K562 (cell line): Measurements from ENCODE around the gene TMEFF1. TPM values are rescaled to one million over a fixed set of nuclear protein-coding genes. Genes with fewer than 3 reads are reported as not detected.

Experiments
- ATAC-seq: fragments of 200-7000 bp; cut with Tn5 transposase; 3 replicates; pipeline ENCODE4 v1.9.1; 2020; ENCODE audit warnings: moderate library complexity
- BruUV-seq: library from RNA; stranded (reverse); fragments of 400-500 nt; replicated peaks from 2 replicates; lab custom pipeline; 2021; lab: Mats Ljungman, UMichigan
- CTCF ChIA-PET: fragments of 300-600 bp; formaldehyde crosslinking; extraction: SDS; loops from one replicate; lab custom pipeline; 2021; ENCODE audit warnings: low intra/inter-chr PET ratio; lab: Yijun Ruan, JAX
- POLR2A ChIA-PET: fragments of 300-600, 350-650 bp; sonication (Branson Sonifier 250); formaldehyde crosslinking; extraction: SDS; loops from one replicate; lab custom pipeline; 2021; ENCODE audit warnings: antibody characterized with exemption, inconsistent platforms; lab: Yijun Ruan, JAX
- DNase-seq, 4 experiments: peaks; one replicate each; pipeline versions ENCODE4 v3.0.0 to v3.0.0-alpha.2; 2011 to 2018; ENCODE audit warnings: low spot score in 3 of 4, mixed read lengths in 3 of 4; ENCODE audit errors: extremely low read depth in 1 of 4
- FAIRE-seq: peaks from 2 replicates; lab custom pipeline; 2011; peaks lifted over from hg19 to GRCh38; lab: Jason Lieb, UNC
- H2AFZ ChIP-seq: 2 replicates; pipeline ENCODE4 v1.6.0; 2011; ENCODE audit warnings: low read depth, low read length, control low read depth, inconsistent platforms
- H3K27ac ChIP-seq: fragments of 200-600 bp; 3 replicates; pipeline ENCODE4 v1.8.0; 2011; ENCODE audit warnings: low read depth, mild to moderate bottlenecking, control low read depth, inconsistent platforms, low read length, moderate library complexity, mixed read lengths; ENCODE audit errors: extremely low read depth
- H3K27me3 ChIP-seq, 2 experiments: fragments of 300-600 bp in 1 of 2; 2 replicates in 1 of 2; 3 replicates in 1 of 2; pipeline versions ENCODE4 v1.6.0 to v1.8.0; 2011; ENCODE audit warnings: inconsistent platforms in 2 of 2, low read length in 2 of 2, mild to moderate bottlenecking in 1 of 2, mixed read lengths in 1 of 2, moderate library complexity in 1 of 2; ENCODE audit not compliant: control insufficient read depth in 2 of 2, insufficient read depth in 2 of 2
- H3K36me3 ChIP-seq: fragments of 300-600 bp; 3 replicates; pipeline ENCODE4 v1.8.0; 2011; ENCODE audit warnings: mild to moderate bottlenecking, low read length, inconsistent platforms; ENCODE audit not compliant: control insufficient read depth, insufficient read depth
- H3K4me1 ChIP-seq, 2 experiments: fragments of 200-600 bp in 1 of 2; replicated peaks in 1 of 2; 2 replicates in 1 of 2; 3 replicates in 1 of 2; pipeline versions ENCODE4 v1.5.1 to v1.8.0; 2011; ENCODE audit warnings: inconsistent platforms in 2 of 2, low read length in 2 of 2, mild to moderate bottlenecking in 1 of 2, mixed read lengths in 1 of 2, moderate library complexity in 1 of 2; ENCODE audit not compliant: control insufficient read depth in 2 of 2, insufficient read depth in 2 of 2
- H3K4me2 ChIP-seq: 2 replicates; pipeline ENCODE4 v1.6.1; 2011; ENCODE audit warnings: low read length, control low read depth, inconsistent platforms, mixed read lengths; ENCODE audit not compliant: insufficient read depth
- H3K4me3 ChIP-seq: fragments of 200-600 bp; sonication (generic), shearing (Covaris generic); 2 replicates; pipeline ENCODE4 v1.5.1; 2016; ENCODE audit warnings: control low read depth, inconsistent platforms
- H3K79me2 ChIP-seq: fragments of 200-600 bp; 3 replicates; pipeline ENCODE4 v1.8.0; 2011; ENCODE audit warnings: low read length, inconsistent platforms; ENCODE audit not compliant: control insufficient read depth, insufficient read depth
- H3K9ac ChIP-seq, 2 experiments: 2 replicates each; pipeline versions ENCODE4 v1.6.0 to v1.6.1; 2011; ENCODE audit warnings: low read depth in 2 of 2, low read length in 2 of 2, control low read depth in 1 of 2, inconsistent platforms in 1 of 2, mild to moderate bottlenecking in 1 of 2, mixed read lengths in 1 of 2; ENCODE audit not compliant: insufficient read depth in 1 of 2
- H3K9me1 ChIP-seq: one replicate; pipeline ENCODE4 v1.6.0; 2011; ENCODE audit warnings: inconsistent platforms, mild to moderate bottlenecking, low read length, moderate library complexity; ENCODE audit not compliant: control insufficient read depth, insufficient read depth
- H3K9me3 ChIP-seq: replicated peaks from 2 replicates; pipeline ENCODE4 v1.5.1; 2011; ENCODE audit warnings: low read depth, low read length, inconsistent platforms; ENCODE audit not compliant: control insufficient read depth, insufficient read depth
- H4K20me1 ChIP-seq: replicated peaks from 2 replicates; pipeline ENCODE4 v1.6.1; 2011; ENCODE audit warnings: low read length, inconsistent platforms, mixed read lengths; ENCODE audit not compliant: control insufficient read depth, insufficient read depth
- CXXC5 ChIP-seq: fragments of 250-450 bp; sonication (Bioruptor Pico); IDR thresholded peaks from 2 replicates; pipeline ENCODE4 v1.8.0; 2022; ENCODE audit warnings: inconsistent platforms, mild to moderate bottlenecking, moderate library complexity
- HSF4 ChIP-seq: fragments of 250-450 bp; sonication (Bioruptor Pico); IDR thresholded peaks from 2 replicates; pipeline ENCODE4 v2.1.2; 2022; ENCODE audit warnings: mild to moderate bottlenecking, moderate library complexity, borderline replicate concordance
- IFI16 ChIP-seq: fragments of 250-450 bp; sonication (Bioruptor Pico); IDR thresholded peaks from 2 replicates; pipeline ENCODE4 v2.1.2; 2022; ENCODE audit warnings: mild to moderate bottlenecking, inconsistent platforms
- KDM2B ChIP-seq: fragments of 250-450 bp; sonication (Bioruptor Pico); IDR thresholded peaks from 2 replicates; pipeline ENCODE4 v1.8.0; 2021; ENCODE audit warnings: mild to moderate bottlenecking, moderate library complexity
- KDM4B ChIP-seq, 2 experiments: fragments of 450-650 bp in 1 of 2; sonication (generic) in 1 of 2; IDR thresholded peaks; 2 replicates each; pipeline ENCODE4 v1.6.1; 2016 to 2017; ENCODE audit warnings: borderline replicate concordance in 2 of 2, antibody characterized with exemption in 1 of 2, low read depth in 1 of 2, mild to moderate bottlenecking in 1 of 2
- RBM34 ChIP-seq: fragments of 200-400 bp; formaldehyde crosslinking; IDR thresholded peaks from 2 replicates; pipeline ENCODE4 v1.6.1; 2018; ENCODE audit warnings: low read length, borderline replicate concordance; ENCODE audit not compliant: insufficient read depth
- ZHX1 ChIP-seq: fragments of 150-350 bp; conservative IDR thresholded peaks from 2 replicates; pipeline ENCODE4 v1.6.1; 2014; ENCODE audit warnings: low read length
- WGBS: fragments of 100-300 bp; shearing (Covaris generic); methylation state at CpG from one replicate; pipeline ENCODE4 v1.1.6; 2016; ENCODE audit warnings: low coverage, mixed read lengths; ENCODE audit not compliant: insufficient coverage; ENCODE audit errors: missing lambda C conversion rate; 5-methylcytosine and 5-hydroxymethylcytosine counted together
- in situ Hi-C: fragments of 300-500 bp; cut with MboI; formaldehyde crosslinking; loops from 4 replicates; pipeline ENCODE4 v1.15.0; 2018; ENCODE audit warnings: inconsistent platforms, mixed read lengths
- intact Hi-C: fragments of 100-400 bp; cut with micrococcal nuclease; formaldehyde crosslinking; loops from 2 replicates; pipeline ENCODE4 v1.14.2; 2022
- polyA plus RNA-seq, 8 experiments: library from polyadenylated mRNA; depleted of rRNA in 4 of 8; stranded (reverse) in 5 of 8; unstranded in 3 of 8; fragments of >200 nt; fragmentation: Nextera tagmentation in 2 of 8; fragmentation: Illumina TruSeq in 1 of 8; extraction: Ambion mirVana in 2 of 8; extraction: Trizol in 1 of 8; gene quantifications; 2 replicates each; pipeline versions ENCODE4 v1.2.1 to v1.2.3, GENCODE V29; 2011 to 2014; ENCODE audit warnings: inconsistent platforms in 1 of 8, missing spikeins in 1 of 8
- total RNA-seq, 7 experiments: library from RNA; depleted of rRNA in 6 of 7; stranded (reverse); fragments of >200 nt in 6 of 7; fragmentation: Illumina TruSeq in 2 of 7; extraction: Trizol in 2 of 7; gene quantifications; 2 replicates each; pipeline versions ENCODE4 v1.2.1 to v1.2.3, GENCODE V29; 2011 to 2021; ENCODE audit warnings: low replicate concordance in 1 of 7
- TF ChIP-seq, protein P1 (sequence below): fragments of 250-450 bp; sonication (Bioruptor Pico); IDR thresholded peaks from 2 replicates; pipeline ENCODE4 v1.4.0; 2020

TMEFF1 gene
- total and polyA plus RNA-seq, 9 of the 15 experiments (the other 6 are each of a cell fraction or from before 2014, with no cell fraction given): 0.07 to 1.1 (median 0.28) TPM; not detected in 2

DNA sequence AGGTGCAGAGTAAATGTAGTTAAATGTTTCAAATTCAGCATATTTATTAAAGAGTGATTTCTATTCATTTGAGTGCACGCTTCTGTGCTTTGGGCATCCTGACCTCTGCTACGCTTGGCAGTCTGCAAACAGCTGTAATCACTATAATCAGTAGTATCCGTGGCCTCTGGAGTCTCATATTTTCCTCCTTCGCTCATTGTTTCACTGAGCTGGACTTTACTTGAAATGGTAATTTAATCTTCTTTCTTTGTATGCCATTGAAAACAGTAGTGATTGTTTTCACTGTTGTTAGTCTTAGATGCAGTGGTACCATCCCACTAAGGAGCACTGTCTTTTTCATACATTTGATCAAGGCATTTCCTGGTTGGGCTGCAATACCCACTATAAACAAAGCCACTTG is 61.5 kb downstream of the TMEFF1 start:
- FAIRE-seq: no peak
- 4% methylated on average over 4 of the region's 4 CpGs for WGBS
- no peaks in the 10 kb centered on the region for H3K9me3 ChIP-seq
- no TSS peak for BruUV-seq
- H3K9ac ChIP-seq: no peak overlapping the region
- no peaks in the 10 kb centered on the region for H3K36me3 ChIP-seq
- ChIA-PET POLR2A (interaction anchor here (1.1 kb wide), 1 partner anchor 9 kb away, joined by 3 read pairs; no protein-coding TSS in a partner anchor), CTCF (no interaction called here)
- DNase-seq: no peak
- intact Hi-C loops: no loop called here
- no peaks in the 10 kb centered on the region for H3K4me1 ChIP-seq
- H3K4me2 ChIP-seq: no peak overlapping the region
- no peak overlapping the region for H2AFZ ChIP-seq
- ATAC-seq: no peak
- no peaks in the 10 kb centered on the region for H4K20me1 ChIP-seq
- H3K79me2 ChIP-seq: no peaks in the 10 kb centered on the region
- H3K27ac ChIP-seq: no peak overlapping the region
- H3K27me3 ChIP-seq: peaks cover 0 to 6% of the 10 kb centered on the region in 2 experiments; a peak in 3 of 5 replicates
- no peak for TF ChIP-seq HSF4 (CRISPR knock-in tag)
- TF ChIP-seq KDM4B (IDR thresholded peaks at IDR 0.05; ENCODE audit: borderline replicate concordance in 2 of 2, low read depth in 1 of 2): no peak
- TF ChIP-seq KDM2B (CRISPR knock-in tag): no peak
- no peak for TF ChIP-seq ZHX1
- no peak for TF ChIP-seq IFI16
- no peak for TF ChIP-seq RBM34
- TF ChIP-seq CXXC5: no peak
- TF ChIP-seq, protein P1, sequence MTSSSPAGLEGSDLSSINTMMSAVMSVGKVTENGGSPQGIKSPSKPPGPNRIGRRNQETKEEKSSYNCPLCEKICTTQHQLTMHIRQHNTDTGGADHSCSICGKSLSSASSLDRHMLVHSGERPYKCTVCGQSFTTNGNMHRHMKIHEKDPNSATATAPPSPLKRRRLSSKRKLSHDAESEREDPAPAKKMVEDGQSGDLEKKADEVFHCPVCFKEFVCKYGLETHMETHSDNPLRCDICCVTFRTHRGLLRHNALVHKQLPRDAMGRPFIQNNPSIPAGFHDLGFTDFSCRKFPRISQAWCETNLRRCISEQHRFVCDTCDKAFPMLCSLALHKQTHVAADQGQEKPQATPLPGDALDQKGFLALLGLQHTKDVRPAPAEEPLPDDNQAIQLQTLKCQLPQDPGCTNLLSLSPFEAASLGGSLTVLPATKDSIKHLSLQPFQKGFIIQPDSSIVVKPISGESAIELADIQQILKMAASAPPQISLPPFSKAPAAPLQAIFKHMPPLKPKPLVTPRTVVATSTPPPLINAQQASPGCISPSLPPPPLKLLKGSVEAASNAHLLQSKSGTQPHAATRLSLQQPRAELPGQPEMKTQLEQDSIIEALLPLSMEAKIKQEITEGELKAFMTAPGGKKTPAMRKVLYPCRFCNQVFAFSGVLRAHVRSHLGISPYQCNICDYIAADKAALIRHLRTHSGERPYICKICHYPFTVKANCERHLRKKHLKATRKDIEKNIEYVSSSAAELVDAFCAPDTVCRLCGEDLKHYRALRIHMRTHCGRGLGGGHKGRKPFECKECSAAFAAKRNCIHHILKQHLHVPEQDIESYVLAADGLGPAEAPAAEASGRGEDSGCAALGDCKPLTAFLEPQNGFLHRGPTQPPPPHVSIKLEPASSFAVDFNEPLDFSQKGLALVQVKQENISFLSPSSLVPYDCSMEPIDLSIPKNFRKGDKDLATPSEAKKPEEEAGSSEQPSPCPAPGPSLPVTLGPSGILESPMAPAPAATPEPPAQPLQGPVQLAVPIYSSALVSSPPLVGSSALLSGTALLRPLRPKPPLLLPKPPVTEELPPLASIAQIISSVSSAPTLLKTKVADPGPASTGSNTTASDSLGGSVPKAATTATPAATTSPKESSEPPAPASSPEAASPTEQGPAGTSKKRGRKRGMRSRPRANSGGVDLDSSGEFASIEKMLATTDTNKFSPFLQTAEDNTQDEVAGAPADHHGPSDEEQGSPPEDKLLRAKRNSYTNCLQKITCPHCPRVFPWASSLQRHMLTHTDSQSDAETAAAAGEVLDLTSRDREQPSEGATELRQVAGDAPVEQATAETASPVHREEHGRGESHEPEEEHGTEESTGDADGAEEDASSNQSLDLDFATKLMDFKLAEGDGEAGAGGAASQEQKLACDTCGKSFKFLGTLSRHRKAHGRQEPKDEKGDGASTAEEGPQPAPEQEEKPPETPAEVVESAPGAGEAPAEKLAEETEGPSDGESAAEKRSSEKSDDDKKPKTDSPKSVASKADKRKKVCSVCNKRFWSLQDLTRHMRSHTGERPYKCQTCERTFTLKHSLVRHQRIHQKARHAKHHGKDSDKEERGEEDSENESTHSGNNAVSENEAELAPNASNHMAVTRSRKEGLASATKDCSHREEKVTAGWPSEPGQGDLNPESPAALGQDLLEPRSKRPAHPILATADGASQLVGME (CRISPR knock-in tag): no peak
- no peaks in the 10 kb centered on the region for H3K9me1 ChIP-seq
- in situ Hi-C loops: no loop called here
- H3K4me3 ChIP-seq: no peak overlapping the region
